ENCODE measurements around the gene FREY1.

FREY1 gene

DNA sequence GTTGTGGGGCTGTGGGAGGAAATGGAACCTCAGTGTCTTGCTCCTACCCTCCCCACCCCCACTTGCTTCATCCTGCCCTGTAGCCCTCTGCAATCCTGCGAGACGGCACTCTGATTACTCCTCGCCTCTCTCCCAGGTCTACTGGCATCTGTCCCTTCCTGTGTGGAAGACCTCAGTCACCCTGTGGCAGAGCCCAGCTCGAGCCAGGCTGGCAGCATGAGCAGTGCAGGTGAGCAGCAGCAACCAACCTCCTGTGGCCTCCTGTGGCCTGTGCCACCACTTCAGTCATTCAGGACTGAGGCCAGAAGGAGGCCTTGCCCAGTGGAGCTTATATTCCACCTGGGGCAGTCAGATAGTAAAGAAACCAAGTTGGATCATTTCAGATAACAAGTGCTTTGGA is 36.4 kb downstream of the FREY1 start:
- DNase-seq (ENCODE audit: low read depth) = no peak

DNA sequence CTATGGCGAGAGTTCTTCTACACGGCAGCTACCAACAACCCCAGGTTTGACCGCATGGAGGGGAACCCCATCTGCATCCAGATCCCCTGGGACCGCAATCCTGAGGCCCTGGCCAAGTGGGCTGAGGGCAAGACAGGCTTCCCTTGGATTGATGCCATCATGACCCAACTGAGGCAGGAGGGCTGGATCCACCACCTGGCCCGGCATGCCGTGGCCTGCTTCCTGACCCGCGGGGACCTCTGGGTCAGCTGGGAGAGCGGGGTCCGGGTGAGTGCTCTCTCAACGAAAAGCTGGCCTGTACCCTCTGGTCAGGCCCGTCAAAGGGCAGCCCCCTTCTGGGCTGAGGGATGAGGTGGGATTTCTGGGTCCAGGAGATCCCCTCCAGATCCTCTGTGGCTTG is 37.5 kb downstream of the FREY1 start:
- no peak for DNase-seq (ENCODE audit: low read depth)

- DNase-seq (ENCODE audit: low read depth) = no peak
These were observed 43.0 kb downstream of the FREY1 start for GRCh38 chr11:45864041-45864440.

DNA sequence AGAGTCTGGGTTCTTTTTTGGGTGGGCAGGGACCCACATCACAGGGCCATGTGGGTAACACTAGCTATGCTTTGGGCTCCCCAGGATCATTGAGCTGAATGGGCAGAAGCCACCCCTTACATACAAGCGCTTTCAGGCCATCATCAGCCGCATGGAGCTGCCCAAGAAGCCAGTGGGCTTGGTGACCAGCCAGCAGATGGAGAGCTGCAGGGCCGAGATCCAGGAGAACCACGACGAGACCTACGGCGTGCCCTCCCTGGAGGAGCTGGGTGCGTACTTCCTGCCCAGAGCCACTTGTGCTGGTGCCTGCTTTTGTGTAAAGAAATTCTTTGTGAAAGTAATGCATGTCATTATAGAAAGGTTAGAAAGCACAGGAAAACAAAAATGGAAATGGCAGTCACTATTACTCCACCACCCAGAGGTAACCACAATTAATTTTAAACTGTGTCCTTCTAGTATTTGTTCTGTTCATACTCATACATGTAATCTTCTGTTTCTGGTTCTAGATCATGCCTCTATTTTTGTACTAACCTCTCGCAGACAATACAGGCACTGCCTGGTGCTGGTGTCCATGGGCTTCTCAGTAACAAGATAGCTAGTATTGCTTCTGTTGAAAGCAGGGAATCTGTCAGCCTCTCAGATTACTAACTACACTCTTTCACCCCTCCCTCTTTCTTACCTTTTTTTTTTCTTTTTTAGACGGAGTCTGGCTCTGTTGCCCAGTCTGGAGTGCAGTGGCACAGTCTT is 46.1 kb downstream of the FREY1 start:
- no peak for DNase-seq (ENCODE audit: low read depth)

DNA sequence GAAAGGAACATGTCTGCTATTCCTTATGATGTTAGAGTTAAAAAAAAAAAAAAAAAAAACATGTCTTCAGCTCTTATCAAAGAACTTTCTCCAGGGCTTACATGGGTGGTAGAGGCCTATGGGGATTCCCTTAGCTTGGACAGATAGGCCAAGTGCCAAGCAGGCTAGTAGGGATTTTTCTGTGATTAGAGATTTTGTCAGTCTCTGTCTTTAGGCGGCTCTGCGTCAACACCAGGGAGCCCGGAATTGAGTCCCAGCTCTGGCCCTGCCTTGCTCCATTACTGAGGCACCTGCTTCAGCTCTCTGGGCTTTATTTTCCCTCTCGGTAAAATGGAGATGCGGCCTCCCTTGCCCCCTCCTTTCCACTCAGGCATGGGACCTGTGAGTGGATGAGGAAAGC is 46.7 kb downstream of the FREY1 start:
- DNase-seq (ENCODE audit: low read depth) = no peak

DNA sequence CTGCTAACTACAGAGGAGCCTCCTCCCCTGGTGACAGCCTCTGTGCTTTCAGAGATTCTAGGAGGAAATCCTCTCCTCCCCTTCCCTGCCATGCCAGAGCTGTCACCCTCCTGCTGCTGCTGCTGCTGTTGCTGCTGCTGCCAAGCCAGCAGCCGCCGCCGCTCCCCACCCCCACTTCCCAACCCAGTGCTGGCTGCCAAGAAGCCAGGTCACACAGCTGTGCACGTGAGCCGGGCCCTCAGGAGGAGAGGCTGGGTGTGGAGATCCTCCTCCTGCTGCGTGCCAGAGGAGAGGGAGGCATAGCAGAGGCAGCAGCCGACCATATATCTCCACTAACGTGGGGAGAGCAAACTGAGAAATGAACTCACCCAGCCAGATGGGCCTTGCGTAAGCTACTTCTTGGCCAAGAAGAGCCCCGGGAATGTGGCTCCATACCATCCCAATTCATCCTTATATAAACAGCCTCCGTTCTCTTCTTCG is 47.4 kb downstream of the FREY1 start:
- DNase-seq (ENCODE audit: low read depth) = no peak

DNA sequence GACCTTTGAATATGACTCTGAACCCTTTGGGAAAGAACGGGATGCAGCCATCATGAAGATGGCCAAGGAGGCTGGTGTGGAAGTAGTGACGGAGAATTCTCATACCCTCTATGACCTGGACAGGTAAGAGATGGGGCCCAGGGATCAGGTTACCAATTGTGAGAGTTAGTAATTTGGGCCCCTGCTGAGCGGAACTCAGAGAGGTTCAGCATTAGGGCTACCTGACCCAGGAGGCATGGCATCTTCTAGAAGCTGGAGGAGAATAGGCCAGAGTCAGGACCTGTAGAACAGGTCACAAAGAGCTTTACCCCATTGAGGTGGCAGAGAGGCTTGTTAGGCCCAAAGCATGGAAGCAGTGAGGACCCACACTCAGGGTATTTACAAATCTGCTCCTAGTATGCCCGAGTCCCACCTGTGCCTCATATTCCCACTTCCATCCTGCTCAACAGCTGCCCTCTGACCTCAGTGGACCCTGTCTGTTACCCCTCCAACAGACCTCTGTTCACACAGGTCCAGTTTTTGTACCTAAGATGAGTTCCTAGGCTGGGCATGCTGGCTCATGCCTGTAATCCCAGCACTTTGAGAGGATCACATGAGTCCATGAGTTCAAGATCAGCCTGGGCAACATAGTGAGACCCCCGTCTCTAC is 48.2 kb downstream of the FREY1 start:
- no peak for DNase-seq (ENCODE audit: low read depth)

GRCh38 chr11:45857961-45858474 is 49.1 kb downstream of the FREY1 start:
- DNase-seq (ENCODE audit: low read depth) = no peak

Measured in T-helper 22 cell (primary cell).